Loucy (cell line): ENCODE measurements around the gene RPL22L1.
A peak's percentile ranks its signal among the peaks of the same experiment; 100 is the strongest.

ENCODE experiments used
- H2AFZ ChIP-seq: fragments of 200-600 bp; sonication (generic); 2 replicates; pipeline ENCODE4 v1.6.0; 2016; ENCODE audit warnings: antibody characterized with exemption, mild to moderate bottlenecking, low read length, moderate library complexity
- H3F3A ChIP-seq: fragments of 200-600 bp; 2 replicates; pipeline ENCODE4 v1.6.0; 2016; ENCODE audit warnings: antibody characterized with exemption, low read depth, mild to moderate bottlenecking
- H3K27me3 ChIP-seq: fragments of 200-600 bp; sonication (generic); 2 replicates; pipeline ENCODE4 v1.6.1; 2014; ENCODE audit warnings: low read length, mild to moderate bottlenecking; ENCODE audit not compliant: insufficient read depth, poor library complexity, severe bottlenecking
- H3K36me3 ChIP-seq: fragments of 200-600 bp; sonication (generic); 2 replicates; pipeline ENCODE4 v1.6.1; 2016; ENCODE audit warnings: low read length; ENCODE audit not compliant: insufficient read depth
- H3K4me1 ChIP-seq: fragments of 200-600 bp; sonication (generic); 2 replicates; pipeline ENCODE4 v1.5.1; 2014; ENCODE audit warnings: low read length, mild to moderate bottlenecking; ENCODE audit not compliant: insufficient read depth, poor library complexity, severe bottlenecking
- H3K4me2 ChIP-seq: fragments of 200-600 bp; sonication (generic); 2 replicates; pipeline ENCODE4 v1.6.0; 2014; ENCODE audit warnings: antibody characterized with exemption, low read length, low read depth, mild to moderate bottlenecking; ENCODE audit not compliant: poor library complexity, severe bottlenecking
- H3K4me3 ChIP-seq: fragments of 200-600 bp; sonication (generic); 2 replicates; pipeline ENCODE4 v1.5.1; 2014; ENCODE audit warnings: low read length, mild to moderate bottlenecking, mixed read lengths; ENCODE audit not compliant: poor library complexity, severe bottlenecking
- H3K79me2 ChIP-seq: fragments of 200-600 bp; sonication (generic); 2 replicates; pipeline ENCODE4 v1.6.1; 2014; ENCODE audit warnings: low read length; ENCODE audit not compliant: insufficient read depth
- H3K9ac ChIP-seq: fragments of 200-600 bp; sonication (generic); 2 replicates; pipeline ENCODE4 v1.6.0; 2014; ENCODE audit warnings: mild to moderate bottlenecking, low read depth, low read length, moderate library complexity; ENCODE audit not compliant: poor library complexity, severe bottlenecking
- H3K9me2 ChIP-seq: fragments of 200-600 bp; sonication (generic); replicated peaks from 2 replicates; pipeline ENCODE4 v1.6.1; 2016; ENCODE audit warnings: low read depth, low read length, mixed read lengths
- H3K9me3 ChIP-seq: fragments of 200-600 bp; sonication (generic); 2 replicates; pipeline ENCODE4 v1.6.1; 2014; ENCODE audit warnings: mild to moderate bottlenecking, antibody characterized with exemption, low read length, low read depth; ENCODE audit not compliant: insufficient read depth
- H4K20me1 ChIP-seq: fragments of 200-600 bp; sonication (generic); 2 replicates; pipeline ENCODE4 v1.6.0; 2014; ENCODE audit warnings: antibody characterized with exemption, low read length, mild to moderate bottlenecking; ENCODE audit not compliant: insufficient read depth, poor library complexity, severe bottlenecking
- CTCF ChIP-seq: fragments of 200-600 bp; sonication (generic); conservative IDR thresholded peaks from 2 replicates; pipeline ENCODE4 v1.5.1; 2014; ENCODE audit warnings: mild to moderate bottlenecking, antibody characterized with exemption, low read length
- EZH2phosphoT487 ChIP-seq: fragments of 200-600 bp; IDR thresholded peaks from 2 replicates; pipeline ENCODE4 v1.6.1; 2018; ENCODE audit warnings: antibody characterized with exemption, mild to moderate bottlenecking, moderate library complexity, borderline replicate concordance

RPL22L1 gene

GRCh38 chr3:170909129-170909903 is 39.3 kb upstream of the RPL22L1 start:
- H3K4me1 ChIP-seq, result peaks cover 31% of the 10 kb centered on the region
- TF ChIP-seq CTCF, result no peak
- TF ChIP-seq EZH2phosphoT487, result no peak
- H3K4me3 ChIP-seq, result no peak overlapping the region
- H4K20me1 ChIP-seq, result peaks cover 9% of the 10 kb centered on the region
- no peaks in the 10 kb centered on the region for H3K9me2 ChIP-seq
- no peak overlapping the region for H3K4me2 ChIP-seq
- peaks cover 24% of the 10 kb centered on the region for H3K79me2 ChIP-seq
- no peaks in the 10 kb centered on the region for H3K9me3 ChIP-seq
- H3K9ac ChIP-seq, result no peak overlapping the region
- H3K36me3 ChIP-seq, result no peaks in the 10 kb centered on the region
- peak overlapping the region; percentile 69; the same call in 1 of the 2 replicates for H2AFZ ChIP-seq
- no peaks in the 10 kb centered on the region for H3F3A ChIP-seq
- H3K27me3 ChIP-seq, result no peaks in the 10 kb centered on the region

- H4K20me1 ChIP-seq, result peaks cover 9% of the 10 kb centered on the region
- peak within 1 kb of the TSS; percentile 83 for H3K4me3 ChIP-seq
- TF ChIP-seq CTCF (no peak; the same call in 1 of the 2 replicates), EZH2phosphoT487 (no peak)
- H3K27me3 ChIP-seq, result no peaks in the 10 kb centered on the region
- H3K9me3 ChIP-seq, result no peaks in the 10 kb centered on the region
- H3K79me2 ChIP-seq, result peaks cover 24% of the 10 kb centered on the region
- H2AFZ ChIP-seq, result peak within 1 kb of the TSS; percentile 75
- peak within 1 kb of the TSS; percentile 94 for H3K4me2 ChIP-seq
- no peaks in the 10 kb centered on the region for H3K36me3 ChIP-seq
- peak within 1 kb of the TSS; percentile 71 for H3K9ac ChIP-seq
- peaks cover 32% of the 10 kb centered on the region for H3K4me1 ChIP-seq
- H3K9me2 ChIP-seq, result no peaks in the 10 kb centered on the region
- no peaks in the 10 kb centered on the region for H3F3A ChIP-seq
These were observed 38.5 kb upstream of the RPL22L1 start, which contains the start of gene EIF5A2 for GRCh38 chr3:170908235-170909116. EIF5A2 (minus strand) TSS chr3:170908637; CDS start chr3:170907806, 831 bp downstream.

GRCh38 chr3:170907637-170908234 is 37.7 kb upstream of the RPL22L1 start:
- Histone ChIP-seq H3K4me1 (peaks cover 32% of the 10 kb centered on the region), H3F3A (no peaks in the 10 kb centered on the region), H3K4me2 (peak overlapping the region; percentile 94), H3K36me3 (no peaks in the 10 kb centered on the region), H3K79me2 (peaks cover 24% of the 10 kb centered on the region), H3K9ac (peak overlapping the region; percentile 71), H2AFZ (peak overlapping the region; percentile 75), H4K20me1 (peaks cover 9% of the 10 kb centered on the region), H3K9me3 (no peaks in the 10 kb centered on the region), H3K4me3 (peak overlapping the region; percentile 83), H3K27me3 (no peaks in the 10 kb centered on the region), H3K9me2 (no peaks in the 10 kb centered on the region)
- no peak for TF ChIP-seq EZH2phosphoT487
- TF ChIP-seq CTCF, result no peak
